Stimulated activated CD4-positive, alpha-beta T cell treated with anti-CD3 and anti-CD28 coated beads, TNF-alpha, amount 100 ng/mL, for 4 hours (primary cell): ENCODE results near the gene FRMD4B.

Experiments used
- DNase-seq, 3 experiments: peaks; one replicate each; pipeline ENCODE4 v3.0.0-alpha.2; 2020; ENCODE audit warnings: low read depth in 3 of 3

FRMD4B gene

DNA sequence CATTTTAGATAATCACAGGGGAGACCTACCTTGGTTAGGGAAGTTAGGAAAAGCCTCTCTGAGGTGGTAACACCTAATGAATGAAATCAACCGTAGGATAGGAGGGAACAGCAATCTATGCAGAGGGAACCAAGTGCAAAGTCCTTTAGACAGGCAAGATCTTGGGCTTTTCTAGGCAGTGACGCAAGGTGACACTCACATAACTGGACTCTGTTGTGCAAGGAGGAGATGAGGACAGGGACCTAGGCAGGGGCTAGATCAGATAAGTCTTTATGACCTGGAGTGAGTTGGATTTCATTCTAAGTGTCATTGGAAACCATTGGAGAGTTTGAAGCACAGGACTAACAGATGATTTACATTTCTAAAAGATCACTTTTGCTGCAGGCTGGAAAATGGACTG is 258.9 kb downstream of the FRMD4B start:
- no peak for DNase-seq

GRCh38 chr3:69126216-69126615 is 259.7 kb downstream of the FRMD4B start:
- no peak for DNase-seq

- no peak for DNase-seq
Observed at GRCh38 chr3:69122403-69122802, 263.5 kb downstream of the FRMD4B start, which contains the start of gene LMOD3. Gene LMOD3 (minus strand): TSS chr3:69122595. CDS start chr3:69122386, 209 bp downstream.

GRCh38 chr3:69121950-69122349 is 263.9 kb downstream of the FRMD4B start:
- DNase-seq, result no peak

DNA sequence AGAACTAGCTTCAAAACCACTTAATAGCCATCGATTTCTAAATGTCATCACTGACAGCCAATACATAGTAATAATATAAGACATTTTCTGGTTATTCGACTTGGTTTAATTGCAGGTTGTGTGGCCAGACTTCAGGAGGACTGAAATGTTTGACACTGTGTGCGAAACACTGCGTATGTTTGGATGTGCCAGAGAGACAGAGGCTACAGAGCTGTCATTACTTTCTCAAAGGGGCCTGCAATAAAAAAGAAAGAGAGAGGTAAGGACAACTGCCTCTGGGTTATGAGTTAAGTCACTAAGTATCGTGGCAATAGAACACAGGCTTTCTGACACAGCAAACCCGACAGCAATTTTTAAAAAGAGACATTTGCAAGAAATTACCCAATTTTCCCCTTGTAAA is 264.4 kb downstream of the FRMD4B start:
- DNase-seq, result no peak

DNA sequence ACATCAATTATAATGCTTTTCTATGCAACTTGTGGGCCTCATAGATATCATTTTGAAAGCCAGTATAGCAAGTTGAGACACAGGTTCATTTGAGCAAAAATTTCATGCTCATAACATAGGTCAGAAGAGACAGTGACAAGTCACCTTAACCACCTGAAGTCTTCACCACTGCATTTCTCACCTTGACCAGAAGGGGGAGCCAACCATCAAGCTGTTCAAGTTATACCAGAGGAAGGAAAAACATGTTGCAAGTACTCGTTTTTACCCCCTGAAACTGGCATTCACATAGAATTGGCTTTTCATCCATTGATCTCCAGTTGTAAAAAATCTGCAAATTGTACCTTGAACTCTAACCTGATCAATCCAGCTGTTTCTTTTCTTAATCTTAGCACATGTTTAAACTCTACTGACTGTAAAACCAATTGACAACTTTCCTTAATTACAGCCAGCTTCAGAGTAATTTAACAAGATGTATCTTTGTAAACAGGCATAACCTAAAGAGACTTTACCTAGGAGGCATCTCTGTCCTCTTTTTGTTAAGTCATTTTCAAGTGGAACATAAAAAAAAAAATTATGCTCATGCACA is 264.9 kb downstream of the FRMD4B start:
- peak; percentile 50 to 71 (median 69) for DNase-seq
